HepG2 (cell line): ENCODE results near the gene ADPRM. TPM values are rescaled to one million over a fixed set of nuclear protein-coding genes. Genes with fewer than 3 reads are reported as not detected.

Experiments
- ATF3 ChIP-seq: sonication (generic); formaldehyde crosslinking; IDR thresholded peaks from 2 replicates; pipeline ENCODE4 v1.4.0; 2020; ENCODE audit warnings: missing genetic modification reagents
- EP300 ChIP-seq, 3 experiments: sonication (generic) in 1 of 3; formaldehyde crosslinking in 1 of 3; IDR thresholded peaks; 2 replicates each; pipeline versions ENCODE4 v1.5.1 to v1.6.1; 2011 to 2020; ENCODE audit warnings: low read depth in 2 of 3, low read length in 2 of 3, borderline replicate concordance in 1 of 3, improper control_type of control experiment in 1 of 3, mild to moderate bottlenecking in 1 of 3, missing genetic modification reagents in 1 of 3, moderate library complexity in 1 of 3
- FIP1L1 ChIP-seq: fragments of 200-400 bp; formaldehyde crosslinking; IDR thresholded peaks from 2 replicates; pipeline ENCODE4 v1.6.1; 2018; ENCODE audit warnings: low read depth, mild to moderate bottlenecking, low read length, moderate library complexity, borderline replicate concordance; ENCODE audit not compliant: insufficient read depth
- FOXO4 ChIP-seq: sonication (generic); formaldehyde crosslinking; conservative IDR thresholded peaks from 2 replicates; pipeline ENCODE4 v1.8.1; 2023; ENCODE audit warnings: missing genetic modification reagents
- GTF3A ChIP-seq: sonication (generic); formaldehyde crosslinking; conservative IDR thresholded peaks from 2 replicates; pipeline ENCODE4 v1.4.0; 2020; ENCODE audit warnings: mild to moderate bottlenecking, missing genetic modification reagents
- HNRNPUL1 ChIP-seq: fragments of 200-400 bp; formaldehyde crosslinking; IDR thresholded peaks from 2 replicates; pipeline ENCODE4 v1.6.1; 2017; ENCODE audit warnings: low read depth, mild to moderate bottlenecking, low read length, moderate library complexity
- JARID2 ChIP-seq: sonication (generic); formaldehyde crosslinking; IDR thresholded peaks from 2 replicates; pipeline ENCODE4 v1.8.1; 2023; ENCODE audit warnings: missing genetic modification reagents, inconsistent platforms; ENCODE audit not compliant: insufficient replicate concordance
- JDP2 ChIP-seq: sonication (generic); formaldehyde crosslinking; IDR thresholded peaks from 2 replicates; pipeline ENCODE4 v1.8.1; 2022; ENCODE audit warnings: missing genetic modification reagents, borderline replicate concordance
- MBNL3 ChIP-seq: fragments of 250-450 bp; sonication (Bioruptor Pico); conservative IDR thresholded peaks from 2 replicates; pipeline ENCODE4 v1.8.0; 2022; ENCODE audit warnings: mild to moderate bottlenecking, inconsistent platforms
- MYNN ChIP-seq: sonication (generic); formaldehyde crosslinking; IDR thresholded peaks from 2 replicates; pipeline ENCODE4 v1.4.0; 2020; ENCODE audit warnings: mild to moderate bottlenecking, low read depth, missing genetic modification reagents
- PTBP1 ChIP-seq: fragments of 200-400 bp; formaldehyde crosslinking; IDR thresholded peaks from 2 replicates; pipeline ENCODE4 v1.6.1; 2018; ENCODE audit warnings: low read length, low read depth; ENCODE audit not compliant: poor library complexity, severe bottlenecking
- SMAD1 ChIP-seq: sonication (generic); formaldehyde crosslinking; IDR thresholded peaks from 2 replicates; pipeline ENCODE4 v1.4.0; 2020; ENCODE audit warnings: missing genetic modification reagents, low read depth, mild to moderate bottlenecking, borderline replicate concordance
- SMARCE1 ChIP-seq: fragments of 450-650 bp; IDR thresholded peaks from 2 replicates; pipeline ENCODE4 v1.6.1; 2017; ENCODE audit warnings: borderline replicate concordance
- SP1 ChIP-seq, 2 experiments: fragments of 450-650 bp in 1 of 2; sonication (generic) in 1 of 2; formaldehyde crosslinking in 1 of 2; IDR thresholded peaks; 2 replicates each; pipeline versions ENCODE4 v1.4.0 to v1.6.1; 2016 to 2020; ENCODE audit warnings: missing genetic modification reagents in 1 of 2
- ZKSCAN1 ChIP-seq: fragments of 150-350 bp; IDR thresholded peaks from 2 replicates; pipeline ENCODE4 v1.6.1; 2014; ENCODE audit warnings: low read length
- ZNF121 ChIP-seq: sonication (generic); formaldehyde crosslinking; IDR thresholded peaks from 2 replicates; pipeline ENCODE4 v1.5.0; 2020; ENCODE audit warnings: mild to moderate bottlenecking, missing genetic modification reagents
- ZNF20 ChIP-seq: sonication (generic); formaldehyde crosslinking; IDR thresholded peaks from 2 replicates; pipeline ENCODE4 v1.4.0; 2020; ENCODE audit warnings: mild to moderate bottlenecking, moderate library complexity, missing genetic modification reagents
- ZNF33A ChIP-seq: sonication (generic); formaldehyde crosslinking; IDR thresholded peaks from 2 replicates; pipeline ENCODE4 v1.5.1; 2020; ENCODE audit warnings: missing genetic modification reagents, mild to moderate bottlenecking, moderate library complexity, borderline replicate concordance
- ZNF501 ChIP-seq: sonication (generic); formaldehyde crosslinking; IDR thresholded peaks from 2 replicates; pipeline ENCODE4 v1.5.1; 2020; ENCODE audit warnings: mild to moderate bottlenecking, moderate library complexity, missing genetic modification reagents
- ZNF530 ChIP-seq: sonication (generic); formaldehyde crosslinking; IDR thresholded peaks from 2 replicates; pipeline ENCODE4 v1.5.0; 2020; ENCODE audit warnings: low read depth, mild to moderate bottlenecking, missing genetic modification reagents
- polyA plus RNA-seq, 8 experiments: library from polyadenylated mRNA; depleted of rRNA in 3 of 8; stranded (reverse) in 7 of 8; unstranded in 1 of 8; fragments of >200 nt; fragmentation: Illumina TruSeq in 4 of 8; extraction: Trizol in 4 of 8; gene quantifications; 2 replicates each; pipeline versions ENCODE4 v1.2.1 to v1.2.3, GENCODE V29; 2011 to 2016; ENCODE audit warnings: low read depth in 4 of 8, missing spikeins in 1 of 8, mixed read lengths in 1 of 8; ENCODE audit not compliant: insufficient read depth in 1 of 8
- total RNA-seq, 5 experiments: library from RNA; depleted of rRNA; stranded (reverse); fragments of >200 nt; fragmentation: Illumina TruSeq; extraction: Trizol; gene quantifications; 2 replicates each; pipeline ENCODE4 v1.2.3, GENCODE V29; 2016; ENCODE audit warnings: low read depth in 1 of 5
- TF ChIP-seq, protein P1 (sequence below): sonication (generic); formaldehyde crosslinking; conservative IDR thresholded peaks from 2 replicates; pipeline ENCODE4 v1.8.0; 2022; ENCODE audit warnings: mild to moderate bottlenecking, moderate library complexity, missing genetic modification reagents
- TF ChIP-seq, protein P2 (sequence below): sonication (generic); formaldehyde crosslinking; IDR thresholded peaks from 2 replicates; pipeline ENCODE4 v1.5.1; 2020; ENCODE audit warnings: mild to moderate bottlenecking, moderate library complexity, missing genetic modification reagents

ADPRM gene
- total and polyA plus RNA-seq, 2 of the 13 experiments (the other 11 are each of a cell fraction or from before 2014, with no cell fraction given), result 5.6 to 10.8 TPM

GRCh38 chr17:10751563-10751962, 54.2 kb downstream of the ADPRM start (continued):
- TF ChIP-seq ATF3 (CRISPR knock-in tag) (no peak), SP1 (IDR thresholded peaks at IDR 0.05) (no peak), SP1 (CRISPR knock-in tag; IDR thresholded peaks at IDR 0.05) (no peak), JDP2 (CRISPR knock-in tag) (no peak), PTBP1 (no peak), FOXO4 (CRISPR knock-in tag) (no peak), ZKSCAN1 (no peak), ZNF33A (no peak), SMAD1 (CRISPR knock-in tag) (no peak), MBNL3 (no peak), HNRNPUL1 (no peak), GTF3A (CRISPR knock-in tag) (no peak), ZNF121 (CRISPR knock-in tag) (no peak), EP300 (IDR thresholded peaks at IDR 0.05; ENCODE audit: low read depth in 2 of 2, low read length in 2 of 2) (no peak), EP300 (CRISPR knock-in tag; IDR thresholded peaks at IDR 0.05; ENCODE audit: borderline replicate concordance) (no peak), ZNF501 (no peak), FIP1L1 (no peak), JARID2 (no peak), ZNF20 (no peak), MYNN (CRISPR knock-in tag) (no peak), SMARCE1 (no peak), ZNF530 (no peak)
- TF ChIP-seq, protein P1, sequence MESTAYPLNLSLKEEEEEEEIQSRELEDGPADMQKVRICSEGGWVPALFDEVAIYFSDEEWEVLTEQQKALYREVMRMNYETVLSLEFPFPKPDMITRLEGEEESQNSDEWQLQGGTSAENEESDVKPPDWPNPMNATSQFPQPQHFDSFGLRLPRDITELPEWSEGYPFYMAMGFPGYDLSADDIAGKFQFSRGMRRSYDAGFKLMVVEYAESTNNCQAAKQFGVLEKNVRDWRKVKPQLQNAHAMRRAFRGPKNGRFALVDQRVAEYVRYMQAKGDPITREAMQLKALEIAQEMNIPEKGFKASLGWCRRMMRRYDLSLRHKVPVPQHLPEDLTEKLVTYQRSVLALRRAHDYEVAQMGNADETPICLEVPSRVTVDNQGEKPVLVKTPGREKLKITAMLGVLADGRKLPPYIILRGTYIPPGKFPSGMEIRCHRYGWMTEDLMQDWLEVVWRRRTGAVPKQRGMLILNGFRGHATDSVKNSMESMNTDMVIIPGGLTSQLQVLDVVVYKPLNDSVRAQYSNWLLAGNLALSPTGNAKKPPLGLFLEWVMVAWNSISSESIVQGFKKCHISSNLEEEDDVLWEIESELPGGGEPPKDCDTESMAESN (CRISPR knock-in tag), result no peak
- TF ChIP-seq, protein P2, sequence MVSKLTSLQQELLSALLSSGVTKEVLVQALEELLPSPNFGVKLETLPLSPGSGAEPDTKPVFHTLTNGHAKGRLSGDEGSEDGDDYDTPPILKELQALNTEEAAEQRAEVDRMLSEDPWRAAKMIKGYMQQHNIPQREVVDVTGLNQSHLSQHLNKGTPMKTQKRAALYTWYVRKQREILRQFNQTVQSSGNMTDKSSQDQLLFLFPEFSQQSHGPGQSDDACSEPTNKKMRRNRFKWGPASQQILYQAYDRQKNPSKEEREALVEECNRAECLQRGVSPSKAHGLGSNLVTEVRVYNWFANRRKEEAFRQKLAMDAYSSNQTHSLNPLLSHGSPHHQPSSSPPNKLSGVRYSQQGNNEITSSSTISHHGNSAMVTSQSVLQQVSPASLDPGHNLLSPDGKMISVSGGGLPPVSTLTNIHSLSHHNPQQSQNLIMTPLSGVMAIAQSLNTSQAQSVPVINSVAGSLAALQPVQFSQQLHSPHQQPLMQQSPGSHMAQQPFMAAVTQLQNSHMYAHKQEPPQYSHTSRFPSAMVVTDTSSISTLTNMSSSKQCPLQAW, result 0 out of 2 replicates have a peak, but pooled peaks have one; percentile 22
